ENCODE measurements around the gene MUC12.

DNA sequence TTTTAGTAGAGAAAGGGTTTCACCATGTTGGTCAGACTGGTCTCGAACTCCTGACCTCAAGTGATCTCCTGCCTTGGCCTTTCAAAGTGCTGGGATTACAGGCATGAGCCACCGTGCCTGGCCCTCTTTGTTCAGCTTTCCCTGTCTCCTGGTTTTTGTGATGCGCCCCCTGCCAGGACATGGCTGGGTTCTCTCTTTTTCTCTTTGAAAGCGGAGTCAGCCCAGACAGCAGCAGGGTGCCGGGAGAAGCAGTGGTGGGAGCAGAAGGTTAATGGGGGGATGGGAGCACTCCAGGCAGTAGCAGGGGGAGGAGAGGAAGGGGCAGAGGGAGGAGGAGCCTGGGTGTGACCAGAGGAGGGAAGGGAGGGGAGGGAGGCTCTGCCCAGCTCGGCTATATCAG is 18.2 kb upstream of the MUC12 start:
- no peak for TF ChIP-seq NR3C1 (CRISPR knock-in tag; IDR thresholded peaks at IDR 0.05)
- no peak for TF ChIP-seq ZNF75A (CRISPR knock-in tag; IDR thresholded peaks at IDR 0.05)
- TF ChIP-seq, protein P1, sequence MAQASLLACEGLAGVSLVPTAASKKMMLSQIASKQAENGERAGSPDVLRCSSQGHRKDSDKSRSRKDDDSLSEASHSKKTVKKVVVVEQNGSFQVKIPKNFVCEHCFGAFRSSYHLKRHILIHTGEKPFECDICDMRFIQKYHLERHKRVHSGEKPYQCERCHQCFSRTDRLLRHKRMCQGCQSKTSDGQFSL (CRISPR knock-in tag; IDR thresholded peaks at IDR 0.05), result no peak
- TF ChIP-seq, protein P1 (tag; IDR thresholded peaks at IDR 0.05), result no peak
- no peak for TF ChIP-seq ZNF785 (CRISPR knock-in tag; IDR thresholded peaks at IDR 0.05)
- TF ChIP-seq, protein P2, sequence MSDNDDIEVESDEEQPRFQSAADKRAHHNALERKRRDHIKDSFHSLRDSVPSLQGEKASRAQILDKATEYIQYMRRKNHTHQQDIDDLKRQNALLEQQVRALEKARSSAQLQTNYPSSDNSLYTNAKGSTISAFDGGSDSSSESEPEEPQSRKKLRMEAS (CRISPR knock-in tag; IDR thresholded peaks at IDR 0.05), result no peak
- TF ChIP-seq, protein P3, sequence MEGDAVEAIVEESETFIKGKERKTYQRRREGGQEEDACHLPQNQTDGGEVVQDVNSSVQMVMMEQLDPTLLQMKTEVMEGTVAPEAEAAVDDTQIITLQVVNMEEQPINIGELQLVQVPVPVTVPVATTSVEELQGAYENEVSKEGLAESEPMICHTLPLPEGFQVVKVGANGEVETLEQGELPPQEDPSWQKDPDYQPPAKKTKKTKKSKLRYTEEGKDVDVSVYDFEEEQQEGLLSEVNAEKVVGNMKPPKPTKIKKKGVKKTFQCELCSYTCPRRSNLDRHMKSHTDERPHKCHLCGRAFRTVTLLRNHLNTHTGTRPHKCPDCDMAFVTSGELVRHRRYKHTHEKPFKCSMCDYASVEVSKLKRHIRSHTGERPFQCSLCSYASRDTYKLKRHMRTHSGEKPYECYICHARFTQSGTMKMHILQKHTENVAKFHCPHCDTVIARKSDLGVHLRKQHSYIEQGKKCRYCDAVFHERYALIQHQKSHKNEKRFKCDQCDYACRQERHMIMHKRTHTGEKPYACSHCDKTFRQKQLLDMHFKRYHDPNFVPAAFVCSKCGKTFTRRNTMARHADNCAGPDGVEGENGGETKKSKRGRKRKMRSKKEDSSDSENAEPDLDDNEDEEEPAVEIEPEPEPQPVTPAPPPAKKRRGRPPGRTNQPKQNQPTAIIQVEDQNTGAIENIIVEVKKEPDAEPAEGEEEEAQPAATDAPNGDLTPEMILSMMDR (IDR thresholded peaks at IDR 0.05 in 2 of 3, conservative IDR thresholded peaks at IDR 0.05 in 1 of 3; ENCODE audit: insufficient read depth in 2 of 3, low read depth in 1 of 3, low read length in 3 of 3), result no peak
- TF ChIP-seq POLR2A (conservative IDR thresholded peaks at IDR 0.05), result no peak
- no peak for TF ChIP-seq GTF2F1 (IDR thresholded peaks at IDR 0.05; ENCODE audit: low read depth, low read length)
- no peak for TF ChIP-seq FOXM1 (IDR thresholded peaks at IDR 0.05; ENCODE audit: low read depth)
- no peak for TF ChIP-seq FOXM1 (CRISPR knock-in tag; IDR thresholded peaks at IDR 0.05; ENCODE audit: low read depth)
- TF ChIP-seq, protein P4, sequence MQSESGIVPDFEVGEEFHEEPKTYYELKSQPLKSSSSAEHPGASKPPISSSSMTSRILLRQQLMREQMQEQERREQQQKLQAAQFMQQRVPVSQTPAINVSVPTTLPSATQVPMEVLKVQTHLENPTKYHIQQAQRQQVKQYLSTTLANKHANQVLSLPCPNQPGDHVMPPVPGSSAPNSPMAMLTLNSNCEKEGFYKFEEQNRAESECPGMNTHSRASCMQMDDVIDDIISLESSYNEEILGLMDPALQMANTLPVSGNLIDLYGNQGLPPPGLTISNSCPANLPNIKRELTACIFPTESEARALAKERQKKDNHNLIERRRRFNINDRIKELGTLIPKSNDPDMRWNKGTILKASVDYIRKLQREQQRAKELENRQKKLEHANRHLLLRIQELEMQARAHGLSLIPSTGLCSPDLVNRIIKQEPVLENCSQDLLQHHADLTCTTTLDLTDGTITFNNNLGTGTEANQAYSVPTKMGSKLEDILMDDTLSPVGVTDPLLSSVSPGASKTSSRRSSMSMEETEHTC (IDR thresholded peaks at IDR 0.05), result no peak
- TF ChIP-seq RB1 (IDR thresholded peaks at IDR 0.05; ENCODE audit: low read depth), result no peak

Measured in K562 (cell line).